HG03565 (cell line): ENCODE data around the gene SETD6.
"Not testable (repeated sequence)": the region's sequence is repeated elsewhere in the genome, so short reads cannot be mapped to it uniquely, and the experiment has no call there.

Experiments used
- ATAC-seq: cut with Tn5 transposase; IDR thresholded peaks from one replicate; pipeline ENCODE4 v1.9.1; 2021; ENCODE audit warnings: mild to moderate bottlenecking, moderate library complexity; ENCODE audit not compliant: unreplicated experiment

Gene SETD6, protein sequence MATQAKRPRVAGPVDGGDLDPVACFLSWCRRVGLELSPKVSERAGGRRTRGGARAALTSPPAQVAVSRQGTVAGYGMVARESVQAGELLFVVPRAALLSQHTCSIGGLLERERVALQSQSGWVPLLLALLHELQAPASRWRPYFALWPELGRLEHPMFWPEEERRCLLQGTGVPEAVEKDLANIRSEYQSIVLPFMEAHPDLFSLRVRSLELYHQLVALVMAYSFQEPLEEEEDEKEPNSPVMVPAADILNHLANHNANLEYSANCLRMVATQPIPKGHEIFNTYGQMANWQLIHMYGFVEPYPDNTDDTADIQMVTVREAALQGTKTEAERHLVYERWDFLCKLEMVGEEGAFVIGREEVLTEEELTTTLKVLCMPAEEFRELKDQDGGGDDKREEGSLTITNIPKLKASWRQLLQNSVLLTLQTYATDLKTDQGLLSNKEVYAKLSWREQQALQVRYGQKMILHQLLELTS

DNA sequence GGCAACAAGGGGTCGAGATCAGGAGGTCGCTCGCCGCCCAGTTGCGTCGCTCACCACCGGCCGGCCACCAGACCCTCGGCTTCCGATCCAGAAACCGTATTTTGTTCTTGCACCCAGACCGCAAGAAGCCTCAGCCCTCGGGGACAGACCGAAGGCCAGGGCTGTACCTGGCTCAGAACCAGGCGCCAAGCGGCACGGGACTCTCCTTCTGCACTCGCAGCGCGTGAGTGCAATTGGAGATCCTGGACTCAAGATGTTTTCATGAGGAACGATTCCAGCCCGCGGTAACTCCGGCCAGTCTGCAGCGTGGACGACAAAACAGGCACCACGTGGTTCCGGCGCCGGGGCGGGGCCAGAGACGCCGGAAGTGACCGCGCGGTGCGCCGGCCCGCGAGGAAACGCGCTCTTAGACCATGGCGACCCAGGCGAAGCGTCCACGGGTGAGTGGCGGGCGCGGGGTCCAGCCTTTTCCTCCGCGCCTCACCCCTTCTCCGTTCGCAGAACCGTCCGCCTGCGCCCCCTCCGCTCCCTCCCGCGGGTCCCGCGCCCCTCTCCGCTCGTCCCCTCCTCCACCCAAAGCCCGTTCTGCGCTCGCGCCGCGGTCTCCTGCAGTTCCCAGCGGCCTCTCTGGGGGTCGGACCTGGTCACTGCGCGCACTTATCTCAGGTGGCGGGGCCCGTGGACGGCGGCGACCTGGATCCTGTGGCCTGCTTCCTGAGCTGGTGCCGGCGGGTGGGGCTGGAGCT is at the start of gene SETD6:
SETD6 (plus strand) TSS at position 393 of the 746 bp plus-strand sequence; CDS start at position 414, 21 bp downstream.
- ATAC-seq, result peak; percentile 68

DNA sequence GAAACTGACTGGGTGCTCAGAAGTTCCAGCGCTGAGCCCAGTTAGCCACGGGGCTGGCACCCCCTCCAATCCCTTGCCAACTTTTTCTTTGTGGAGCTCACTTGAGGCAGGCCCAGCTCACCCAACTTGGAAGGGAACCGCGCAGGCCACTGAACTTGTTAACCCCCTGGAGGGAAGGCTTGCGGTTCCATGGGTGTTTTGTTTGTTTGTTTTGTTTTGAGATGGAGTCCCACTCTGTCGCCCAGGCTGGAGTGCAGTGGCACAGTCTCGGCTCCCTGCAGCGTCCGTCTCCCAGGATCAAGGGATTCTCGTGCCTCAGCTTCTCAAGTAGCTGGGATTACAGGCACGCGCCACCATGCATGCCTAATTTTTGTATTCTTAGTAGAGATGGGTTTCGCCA is 49.5 kb upstream of the SETD6 start:
- no peak for ATAC-seq

DNA sequence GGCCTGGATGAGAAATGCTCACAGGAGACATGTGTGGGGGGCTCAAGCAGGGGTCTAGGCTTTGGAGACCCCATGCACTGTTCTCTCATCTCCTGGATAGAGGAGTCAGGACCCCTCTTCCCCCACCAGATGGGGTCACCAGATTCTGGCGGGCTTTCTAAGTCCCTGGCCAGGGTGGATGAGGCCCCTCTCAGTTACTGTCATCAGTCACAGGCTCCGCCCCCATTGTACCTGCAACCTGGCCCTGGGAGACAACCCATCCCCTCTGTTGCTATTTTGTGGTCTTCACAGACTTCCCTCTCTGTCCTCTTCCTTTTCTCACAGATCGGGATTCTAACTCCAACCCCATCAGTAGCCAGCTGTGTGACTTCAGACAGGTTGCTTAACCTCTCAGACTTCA is 48.9 kb upstream of the SETD6 start:
- no peak for ATAC-seq

DNA sequence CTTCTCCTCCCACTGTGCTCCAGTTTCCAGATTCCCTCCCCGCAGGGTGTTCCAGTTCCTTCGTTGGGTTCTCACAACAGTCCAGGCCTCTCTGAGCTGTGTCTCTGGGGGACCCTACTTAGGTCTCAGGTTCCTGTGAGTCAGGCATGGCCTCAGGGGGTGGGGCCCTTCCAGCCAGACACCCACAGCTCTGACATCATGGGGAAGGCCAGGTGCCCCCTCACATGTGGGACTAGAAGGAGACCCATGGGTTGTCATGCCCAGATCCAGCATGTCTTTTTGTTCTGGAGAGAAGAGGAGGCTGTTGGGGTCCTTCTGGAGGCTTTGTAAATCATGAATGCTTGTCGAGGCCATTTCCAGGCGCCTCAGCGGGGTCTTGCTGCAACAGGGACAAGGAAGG is 47.4 kb upstream of the SETD6 start:
- ATAC-seq, result no peak

DNA sequence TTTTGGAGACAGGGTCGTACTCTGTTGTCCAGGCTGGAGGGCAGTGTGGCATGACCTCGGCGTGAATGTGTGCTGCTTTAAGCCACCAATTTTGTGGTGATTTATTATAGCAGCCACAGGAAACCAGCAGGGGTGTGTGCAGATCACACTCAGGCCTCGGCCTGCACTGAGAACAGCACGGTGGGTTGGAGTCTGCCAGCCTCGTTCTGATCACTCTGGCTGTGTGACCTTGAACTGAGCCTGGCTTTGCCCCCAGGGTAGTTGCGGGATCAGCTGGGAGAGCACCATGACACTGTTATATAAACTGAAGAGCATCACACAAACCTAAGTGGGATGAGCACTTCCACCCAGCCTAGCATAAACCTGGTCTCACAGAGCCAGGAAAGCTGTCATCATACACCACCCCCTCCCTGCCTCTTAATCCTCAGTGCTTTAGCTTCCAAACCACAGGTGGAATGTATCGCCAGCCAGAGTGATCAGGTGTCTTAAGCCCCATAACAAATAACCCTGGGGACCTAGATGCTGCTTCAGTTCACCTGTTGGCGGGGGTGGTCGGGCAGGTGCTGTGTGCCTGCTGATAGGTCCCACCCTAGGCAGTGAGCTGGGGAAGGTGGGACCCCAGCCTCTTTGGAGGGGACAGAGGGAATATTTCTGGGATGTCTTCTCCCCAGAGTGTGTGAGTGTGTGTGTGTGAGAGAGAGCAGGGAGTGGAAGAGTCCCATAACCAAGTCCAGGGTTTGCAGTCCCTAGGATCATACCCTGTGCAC is 43.9 kb upstream of the SETD6 start:
- no peak for ATAC-seq

DNA sequence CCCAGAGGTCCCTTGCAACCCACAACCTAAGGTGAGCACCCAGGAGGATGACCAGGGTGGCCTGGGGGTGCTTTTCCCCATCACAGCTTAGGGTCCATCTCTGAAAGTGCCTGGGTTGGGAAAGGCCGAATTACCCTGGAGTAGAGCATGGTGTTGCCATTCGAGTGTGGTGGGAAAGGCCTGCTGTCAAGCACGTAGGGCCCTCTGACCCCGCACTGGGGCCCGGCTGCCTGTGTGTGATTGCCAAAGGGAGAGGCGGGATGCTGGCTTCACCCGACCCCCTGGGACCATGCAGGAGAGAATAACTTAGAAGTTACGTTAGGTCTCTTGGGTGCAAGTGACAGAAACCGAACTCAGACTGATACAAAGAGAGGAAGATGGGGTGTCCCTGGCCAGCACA is 43.1 kb upstream of the SETD6 start:
- ATAC-seq, result no peak

DNA sequence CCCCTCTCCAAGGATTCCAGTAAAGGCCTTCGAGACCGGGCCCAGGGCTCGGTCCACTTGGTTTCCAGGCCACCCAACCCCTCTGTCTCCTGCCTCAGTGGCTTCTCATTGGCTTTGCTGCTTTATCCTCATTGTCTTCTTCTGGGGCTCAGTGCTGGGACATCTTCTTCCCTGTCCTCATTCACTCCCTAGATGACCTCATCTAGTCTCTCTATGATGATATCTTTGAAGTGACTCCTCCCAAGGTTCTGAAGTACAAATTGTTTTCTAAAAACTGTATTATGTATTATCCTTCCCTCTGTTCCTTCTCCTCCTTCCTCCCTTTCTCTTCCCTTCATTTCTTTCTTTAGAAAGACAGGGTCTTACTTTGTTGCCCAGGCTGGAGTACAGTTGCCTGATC is 42.5 kb upstream of the SETD6 start:
- ATAC-seq, result no peak

DNA sequence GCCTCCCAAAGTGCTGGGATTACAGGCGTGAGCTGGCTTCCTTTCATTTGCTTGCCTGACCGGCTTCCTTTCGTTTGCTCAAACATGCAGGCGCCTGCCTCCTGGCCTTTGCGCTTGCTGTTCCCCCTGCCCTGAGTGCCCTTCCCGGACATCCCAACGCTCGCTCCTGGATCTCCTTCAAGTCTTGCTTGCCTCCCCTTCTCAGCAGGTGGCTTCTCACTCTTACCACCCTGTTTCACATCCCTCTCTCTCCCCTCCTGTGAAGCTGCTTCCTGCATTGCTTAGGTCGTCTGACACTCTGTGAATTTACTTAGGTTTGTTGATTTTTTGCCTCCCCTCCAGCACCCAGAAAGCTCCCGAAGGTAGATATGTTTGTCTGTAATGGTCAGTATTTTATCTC is 41.0 kb upstream of the SETD6 start:
- ATAC-seq, result no peak

DNA sequence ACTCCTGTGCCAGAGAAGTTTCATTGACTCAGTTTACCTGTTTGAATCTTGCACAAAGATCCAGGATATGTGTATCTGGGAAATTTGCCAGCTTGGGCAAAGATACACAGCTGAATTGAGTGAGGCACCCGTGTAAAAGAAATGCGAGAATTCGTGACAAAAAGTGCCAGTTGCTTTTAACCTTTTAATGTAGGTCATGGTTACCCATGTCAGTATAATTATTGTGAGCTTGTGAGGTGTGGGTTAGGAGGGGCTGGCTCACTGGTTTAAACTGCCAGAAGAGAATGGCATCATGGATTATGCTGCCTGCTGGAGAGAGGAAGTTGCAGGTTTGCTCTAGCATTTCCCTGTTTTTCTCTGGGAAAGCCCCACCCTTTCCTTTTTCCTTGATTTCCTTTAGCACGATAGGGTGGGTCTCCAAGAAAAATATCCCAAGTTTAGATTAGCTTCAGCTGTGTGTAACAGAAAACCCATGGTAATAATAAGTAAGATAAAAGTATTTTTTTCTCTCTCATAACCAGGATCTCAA is 40.2 kb upstream of the SETD6 start:
- ATAC-seq, result no peak

DNA sequence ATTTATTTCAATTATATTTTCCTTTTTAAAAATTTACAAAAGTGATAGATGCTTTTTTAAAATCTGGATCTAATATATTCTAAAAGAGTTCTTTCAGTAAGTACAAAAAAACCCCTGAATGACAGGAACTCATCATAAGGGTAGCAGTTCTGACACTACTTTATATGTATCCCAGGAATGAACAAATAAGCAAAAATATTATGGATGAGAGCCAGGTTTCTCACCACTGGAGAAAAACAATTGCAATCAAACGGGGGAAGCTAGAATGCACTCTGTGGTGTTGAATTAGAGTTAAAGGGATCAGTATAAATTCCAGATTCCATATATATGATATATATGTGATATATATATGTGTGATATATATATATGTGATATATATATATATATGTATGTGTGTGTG is 38.5 kb upstream of the SETD6 start:
- ATAC-seq, result no peak

DNA sequence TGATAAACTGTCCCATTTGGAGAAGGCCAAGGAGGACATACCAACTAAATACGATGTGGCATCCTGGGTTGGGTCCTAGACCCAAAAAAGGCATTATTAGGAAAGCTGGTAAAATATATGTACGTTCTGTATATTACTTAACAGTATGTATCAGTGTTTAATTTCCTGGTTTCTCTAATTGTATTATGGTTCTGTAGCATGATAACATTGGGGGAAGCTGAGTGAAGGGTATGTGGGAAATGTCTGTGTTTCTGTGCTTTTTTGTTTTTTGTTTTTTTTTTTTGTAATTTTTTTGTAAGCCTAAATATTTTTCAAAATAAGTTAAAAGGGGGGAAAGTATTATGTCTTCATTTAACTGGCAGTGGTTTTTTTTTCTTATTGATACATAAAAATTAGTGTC is 36.9 kb upstream of the SETD6 start:
- ATAC-seq, result no peak

DNA sequence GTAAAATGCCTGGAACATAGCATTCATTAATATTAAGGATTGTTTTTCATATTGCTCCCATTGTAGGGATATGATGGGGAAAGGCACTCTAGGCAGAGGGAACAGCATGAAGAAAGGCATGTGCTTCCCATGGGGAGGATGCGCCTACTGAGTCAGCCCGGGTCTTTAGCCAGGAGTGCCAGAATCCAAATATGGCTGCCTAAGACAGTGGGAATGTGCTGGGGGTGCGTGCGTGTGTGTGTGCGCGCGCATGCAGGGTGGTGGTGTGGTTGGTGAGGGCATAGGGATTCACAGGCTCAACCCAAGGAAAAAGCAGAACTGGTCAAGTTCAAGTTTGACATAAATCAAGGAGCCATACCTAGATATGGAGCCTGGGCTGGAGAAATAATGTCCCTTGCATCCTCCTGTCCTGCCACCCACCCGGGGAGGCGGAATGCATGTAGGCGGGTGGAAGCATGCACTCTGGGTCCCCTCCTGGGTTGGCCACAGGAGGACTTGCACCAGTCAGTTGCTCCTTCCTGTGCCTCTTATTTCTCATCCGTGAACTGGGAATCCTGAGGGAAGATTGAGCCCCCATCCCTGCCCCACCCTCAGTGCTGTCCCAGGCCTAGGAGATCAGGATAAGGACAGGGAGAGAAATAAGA is 34.0 kb upstream of the SETD6 start:
- no peak for ATAC-seq

DNA sequence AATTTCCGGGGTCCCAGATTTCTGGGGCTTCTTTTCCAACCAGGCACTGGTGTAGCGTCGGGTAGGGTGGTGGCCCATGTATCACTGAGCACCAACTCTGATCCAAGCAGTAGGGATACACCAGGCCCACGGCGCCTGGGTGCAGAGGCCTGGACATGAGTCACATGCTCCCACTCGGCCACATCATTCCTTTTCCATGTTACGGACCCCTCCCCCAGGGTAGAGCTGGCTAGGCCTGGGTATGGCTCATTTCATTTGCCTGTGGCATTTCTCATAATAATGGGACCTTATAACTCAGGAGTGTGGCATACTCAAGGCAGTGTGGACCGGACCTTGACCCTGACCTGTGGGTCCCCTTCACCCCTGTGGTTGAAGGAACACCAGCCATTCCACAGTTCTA is 33.4 kb upstream of the SETD6 start:
- no peak for ATAC-seq

DNA sequence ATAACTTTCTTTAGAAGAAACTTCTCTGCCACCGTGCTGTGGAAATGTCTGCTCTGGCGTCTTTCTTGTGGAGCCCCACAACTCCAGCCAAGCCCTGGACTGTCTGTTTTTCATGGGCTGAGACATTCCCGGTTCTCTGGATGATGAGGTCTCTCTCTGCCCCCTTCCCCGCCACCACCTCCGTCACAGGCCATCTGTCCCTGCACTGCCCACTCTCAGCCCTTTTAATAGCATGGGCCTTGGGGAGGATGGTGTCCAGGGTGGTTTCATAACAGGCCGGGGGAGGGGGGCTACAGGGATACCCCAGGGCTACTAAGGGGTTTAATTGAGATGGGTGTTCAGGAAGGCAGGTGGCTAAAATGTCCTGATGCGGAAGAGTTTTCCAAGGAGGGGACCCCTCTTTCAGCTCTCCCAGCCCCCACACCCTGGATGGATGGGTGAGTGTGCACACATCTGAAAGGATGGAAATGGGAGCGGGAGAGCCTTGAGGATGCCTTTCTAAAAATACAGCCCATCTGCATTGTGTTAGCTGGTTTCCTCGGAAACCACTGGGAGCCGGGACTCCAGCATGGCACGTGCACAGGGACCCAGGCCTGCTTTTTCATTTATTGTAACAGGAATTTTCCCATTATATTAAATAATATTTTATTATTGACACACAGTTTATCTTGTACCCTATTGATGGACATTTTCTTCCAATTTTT is 30.0 kb upstream of the SETD6 start:
- ATAC-seq, result no peak

DNA sequence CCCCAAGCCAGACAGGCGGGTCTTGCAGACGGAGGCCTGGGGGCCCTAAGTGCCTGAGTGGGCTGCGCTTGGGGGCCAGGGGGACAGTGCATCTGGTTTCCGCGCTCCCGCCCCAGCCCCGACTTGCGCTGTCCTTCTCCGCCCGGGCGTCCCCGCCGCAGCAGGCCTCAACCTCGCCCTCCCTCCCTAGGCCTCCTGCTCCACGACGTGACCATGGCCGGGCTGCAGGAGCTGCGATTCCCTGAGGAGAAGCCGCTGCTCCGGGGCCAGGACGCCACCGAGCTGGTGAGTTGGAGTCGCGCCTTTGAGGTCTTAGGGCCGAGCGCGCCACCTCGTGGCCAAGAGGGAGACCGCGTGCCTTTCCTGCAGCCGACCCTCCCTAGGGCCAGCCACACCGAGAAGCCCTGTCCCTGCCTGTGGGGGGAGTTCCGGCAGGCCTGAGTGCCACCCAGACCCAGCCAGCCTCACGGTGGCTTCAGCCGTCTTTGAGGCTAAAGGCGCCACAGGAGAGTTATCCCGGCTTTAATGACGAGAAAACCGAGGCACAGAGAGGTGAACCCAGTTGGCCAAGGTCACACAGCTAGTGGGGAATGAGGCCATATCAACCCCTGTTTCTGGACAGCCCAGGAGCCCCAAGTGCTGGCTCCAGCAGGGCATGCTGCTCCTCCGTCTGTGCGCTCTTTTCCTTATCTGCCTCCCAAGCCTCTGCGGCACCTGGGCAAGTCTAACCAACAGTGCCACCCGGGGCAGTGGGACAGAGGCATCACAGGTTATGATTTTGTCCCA is 27.6 kb upstream of the SETD6 start:
- ATAC-seq, result no peak

DNA sequence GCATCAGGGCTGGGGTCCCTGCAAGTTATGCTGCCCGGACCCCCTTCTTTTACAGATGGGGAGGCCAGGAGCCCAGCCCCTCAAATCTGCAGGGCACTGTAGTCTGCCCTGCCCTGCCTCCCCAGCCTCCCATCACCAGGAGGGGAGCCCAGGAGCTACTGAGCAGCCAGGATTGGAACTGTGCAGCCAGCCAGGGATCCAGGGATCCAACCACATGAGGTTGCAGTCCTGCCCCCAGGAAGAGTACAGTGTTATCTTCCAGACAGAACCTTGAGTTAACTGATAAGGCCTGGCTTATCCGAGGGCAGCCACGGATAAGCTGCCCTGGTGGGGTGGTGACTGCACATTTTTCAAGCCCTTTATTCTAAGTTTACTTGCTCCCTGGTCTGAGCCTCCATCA is 26.8 kb upstream of the SETD6 start:
- ATAC-seq, result no peak

DNA sequence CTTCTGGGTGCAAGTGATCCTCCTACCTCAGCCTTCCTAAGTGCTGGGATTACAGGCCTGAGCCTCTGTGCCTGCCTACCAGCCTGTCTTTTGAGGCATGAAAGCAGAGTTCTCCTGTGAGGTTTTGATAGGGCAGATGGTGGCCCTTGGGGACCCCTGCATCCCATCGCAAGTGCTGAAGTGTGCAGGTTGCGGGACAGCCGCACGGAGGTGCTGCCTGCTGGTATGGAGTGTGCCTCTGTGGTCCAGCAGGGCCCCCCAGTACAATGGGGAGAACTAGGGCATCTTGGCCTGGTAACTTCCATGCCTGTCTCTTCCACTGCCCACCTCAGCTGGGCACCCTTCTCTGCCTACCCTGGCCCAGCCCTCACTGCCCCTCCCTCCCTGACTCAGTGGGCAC is 25.3 kb upstream of the SETD6 start:
- no peak for ATAC-seq

DNA sequence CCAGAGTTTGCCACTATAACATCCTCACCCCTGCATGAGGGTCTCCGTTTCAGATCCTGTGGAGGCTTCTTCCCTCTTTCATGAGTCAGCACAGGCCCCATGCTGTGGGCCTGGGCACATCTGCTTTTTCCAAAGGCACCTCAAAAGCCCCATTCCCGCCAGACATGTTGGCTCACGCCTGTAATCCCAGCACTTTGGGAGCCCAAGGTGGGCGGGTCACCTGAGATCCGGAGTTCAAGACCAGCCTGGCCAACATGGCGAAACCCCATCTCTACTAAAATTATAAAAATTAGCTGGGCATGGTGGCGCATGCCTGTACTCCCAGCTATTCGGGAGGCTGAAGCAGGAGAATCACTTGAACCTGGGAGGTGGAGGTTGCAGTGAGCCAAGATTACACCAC is 24.8 kb upstream of the SETD6 start:
- ATAC-seq, result not testable (repeated sequence)

DNA sequence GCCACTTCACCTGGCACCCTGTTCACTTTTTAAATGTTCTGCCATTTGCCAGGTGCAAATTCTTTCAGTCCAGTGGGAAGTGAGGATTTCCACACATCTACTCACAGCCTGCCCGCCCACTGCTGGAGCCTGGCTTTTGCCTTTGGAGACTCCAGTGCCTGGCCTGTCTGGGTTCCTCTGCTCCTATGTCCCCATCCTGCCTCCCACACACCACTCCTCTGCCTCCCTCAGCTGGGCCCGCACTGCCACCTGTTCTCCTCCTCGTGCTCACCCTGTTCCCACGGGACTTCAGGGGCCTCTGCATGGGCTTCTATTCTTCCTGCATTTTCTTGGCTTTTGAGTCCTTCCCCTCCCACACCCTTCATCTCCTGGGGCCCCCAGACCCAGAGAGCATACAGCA is 23.3 kb upstream of the SETD6 start:
- no peak for ATAC-seq
